Measurements from ENCODE around the gene METAP1.

DNA sequence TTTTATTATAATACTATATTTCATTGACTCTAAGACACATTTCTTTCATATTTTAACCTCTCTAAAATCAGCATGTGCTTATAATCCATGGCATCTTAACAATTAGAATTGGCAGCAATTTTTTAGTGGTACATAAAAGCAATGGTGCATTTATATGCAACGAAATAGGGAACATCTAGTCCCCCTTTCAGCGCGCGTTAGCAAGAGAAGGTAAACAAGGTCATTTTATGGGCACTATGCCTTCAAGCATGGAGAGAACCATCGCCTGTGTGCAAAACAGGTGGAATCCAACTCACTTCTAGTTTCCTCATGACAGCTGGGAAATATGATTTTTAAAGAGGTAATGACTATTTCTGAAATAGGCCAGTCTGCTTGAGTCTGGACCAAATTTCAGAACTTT is 86.7 kb downstream of the METAP1 start:
- TF ChIP-seq, protein P1, sequence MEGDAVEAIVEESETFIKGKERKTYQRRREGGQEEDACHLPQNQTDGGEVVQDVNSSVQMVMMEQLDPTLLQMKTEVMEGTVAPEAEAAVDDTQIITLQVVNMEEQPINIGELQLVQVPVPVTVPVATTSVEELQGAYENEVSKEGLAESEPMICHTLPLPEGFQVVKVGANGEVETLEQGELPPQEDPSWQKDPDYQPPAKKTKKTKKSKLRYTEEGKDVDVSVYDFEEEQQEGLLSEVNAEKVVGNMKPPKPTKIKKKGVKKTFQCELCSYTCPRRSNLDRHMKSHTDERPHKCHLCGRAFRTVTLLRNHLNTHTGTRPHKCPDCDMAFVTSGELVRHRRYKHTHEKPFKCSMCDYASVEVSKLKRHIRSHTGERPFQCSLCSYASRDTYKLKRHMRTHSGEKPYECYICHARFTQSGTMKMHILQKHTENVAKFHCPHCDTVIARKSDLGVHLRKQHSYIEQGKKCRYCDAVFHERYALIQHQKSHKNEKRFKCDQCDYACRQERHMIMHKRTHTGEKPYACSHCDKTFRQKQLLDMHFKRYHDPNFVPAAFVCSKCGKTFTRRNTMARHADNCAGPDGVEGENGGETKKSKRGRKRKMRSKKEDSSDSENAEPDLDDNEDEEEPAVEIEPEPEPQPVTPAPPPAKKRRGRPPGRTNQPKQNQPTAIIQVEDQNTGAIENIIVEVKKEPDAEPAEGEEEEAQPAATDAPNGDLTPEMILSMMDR (IDR thresholded peaks at IDR 0.05): no peak
- TF ChIP-seq EZH2phosphoT487 (IDR thresholded peaks at IDR 0.05): no peak
